ENCODE data around the gene TAF10. TPM values are rescaled to one million over a fixed set of nuclear protein-coding genes. Genes with fewer than 3 reads are reported as not detected.

TAF10 gene
- total RNA-seq, 6 experiments from 2014 or later: 47.3 to 81.9 (median 60.4) TPM

- H3K27me3 ChIP-seq: no peaks in the 10 kb centered on the region
- peak overlapping the region in 1 of 3 donors; percentile 26 for H3K27ac ChIP-seq
- ATAC-seq (no peak), DNase-seq (no peak)
- WGBS (ENCODE audit: insufficient coverage, low coverage, low lambda C conversion rate, missing lambda C conversion rate): 71% methylated on average over 2 of the region's 3 CpGs
- H3K9me3 ChIP-seq: no peaks in the 10 kb centered on the region
- intact Hi-C loops (cut with DNase I): no loop called here
- no peaks in the 10 kb centered on the region for H3K36me3 ChIP-seq
- no peak overlapping the region for H3K4me3 ChIP-seq
- H3K4me1 ChIP-seq: peaks cover 0 to 36% (median 17%) of the 10 kb centered on the region in 4 donors
- no peak for TF ChIP-seq POLR2A (IDR thresholded peaks at IDR 0.05)
- TF ChIP-seq CTCF (IDR thresholded peaks at IDR 0.05): no peak
Measured at GRCh38 chr11:6636480-6636879, 24.5 kb upstream of the TAF10 start.

GRCh38 chr11:6635082-6635932, 23.3 kb upstream of the TAF10 start:
- no peaks in the 10 kb centered on the region for H3K36me3 ChIP-seq
- ATAC-seq: peak; percentile 67 to 78 (median 70)
- intact Hi-C loops (cut with DNase I): no loop called here
- peaks cover 0 to 36% (median 17%) of the 10 kb centered on the region in 4 donors for H3K4me1 ChIP-seq
- no peak overlapping the region for H3K4me3 ChIP-seq
- no peaks in the 10 kb centered on the region for H3K27me3 ChIP-seq
- peak; percentile 65 to 71 (median 67) for DNase-seq
- WGBS (ENCODE audit: insufficient coverage, low coverage, low lambda C conversion rate, missing lambda C conversion rate): 34% methylated on average over 6 of the region's 10 CpGs
- H3K9me3 ChIP-seq: no peaks in the 10 kb centered on the region
- no peak for TF ChIP-seq CTCF (IDR thresholded peaks at IDR 0.05)
- no peak for TF ChIP-seq POLR2A (IDR thresholded peaks at IDR 0.05)
- peak overlapping the region in 2 of 3 donors; percentile 26 to 27 for H3K27ac ChIP-seq

GRCh38 chr11:6634534-6634933, 22.5 kb upstream of the TAF10 start:
- Histone ChIP-seq H3K4me3 (no peak overlapping the region), H3K4me1 (peaks cover 0 to 36% (median 17%) of the 10 kb centered on the region in 4 donors), H3K36me3 (no peaks in the 10 kb centered on the region), H3K27ac (peak overlapping the region in 1 of 3 donors; percentile 26), H3K9me3 (no peaks in the 10 kb centered on the region), H3K27me3 (no peaks in the 10 kb centered on the region)
- TF ChIP-seq POLR2A (IDR thresholded peaks at IDR 0.05) (no peak), CTCF (IDR thresholded peaks at IDR 0.05) (no peak)
- ATAC-seq (peak in 1 of 4 donors; percentile 15), DNase-seq (no peak)
- 23% methylated on average over 1 of the region's 1 CpG for WGBS (ENCODE audit: insufficient coverage, low coverage, low lambda C conversion rate, missing lambda C conversion rate)
- intact Hi-C loops (cut with DNase I): no loop called here

- no peak overlapping the region for H3K27ac ChIP-seq
- H3K27me3 ChIP-seq: no peaks in the 10 kb centered on the region
- DNase-seq (no peak), ATAC-seq (no peak)
- WGBS (ENCODE audit: insufficient coverage, low coverage, low lambda C conversion rate, missing lambda C conversion rate): 90% methylated on average over 4 of the region's 16 CpGs
- no peaks in the 10 kb centered on the region for H3K36me3 ChIP-seq
- peaks cover 0 to 33% (median 17%) of the 10 kb centered on the region in 4 donors for H3K4me1 ChIP-seq
- H3K9me3 ChIP-seq: no peaks in the 10 kb centered on the region
- no peak overlapping the region for H3K4me3 ChIP-seq
- TF ChIP-seq POLR2A (IDR thresholded peaks at IDR 0.05) (no peak), CTCF (IDR thresholded peaks at IDR 0.05) (no peak)
- intact Hi-C loops (cut with DNase I): no loop called here
Measured at GRCh38 chr11:6633422-6634408, 21.7 kb upstream of the TAF10 start.

Data from right lobe of liver (tissue), 6 donors.